MM.1S (cell line): ENCODE data around the gene MRM3.

Experiments used
- DNase-seq: peaks from one replicate; pipeline ENCODE4 v3.0.0-alpha.2; 2015
- H2AFZ ChIP-seq: fragments of 300-600 bp; sonication (generic); 2 replicates; pipeline ENCODE4 v1.6.0; 2016; ENCODE audit warnings: antibody characterized with exemption, low read length
- H3F3A ChIP-seq: fragments of 300-600 bp; sonication (generic); 2 replicates; pipeline ENCODE4 v1.6.1; 2016; ENCODE audit warnings: mild to moderate bottlenecking, antibody characterized with exemption, low read length, moderate library complexity, mixed read lengths; ENCODE audit not compliant: insufficient read depth
- H3K27ac ChIP-seq: fragments of 300-600 bp; sonication (generic); 2 replicates; pipeline ENCODE4 v1.5.1; 2016; ENCODE audit warnings: mild to moderate bottlenecking, low read length
- H3K27me3 ChIP-seq: fragments of 300-600 bp; sonication (generic); replicated peaks from 2 replicates; pipeline ENCODE4 v1.6.0; 2016; ENCODE audit warnings: low read length; ENCODE audit not compliant: insufficient read depth
- H3K36me3 ChIP-seq: fragments of 300-600 bp; sonication (generic); replicated peaks from 2 replicates; pipeline ENCODE4 v1.6.1; 2016; ENCODE audit warnings: mild to moderate bottlenecking, low read length, mixed read lengths; ENCODE audit not compliant: insufficient read depth
- H3K4me1 ChIP-seq: fragments of 300-600 bp; sonication (generic); 2 replicates; pipeline ENCODE4 v1.6.1; 2016; ENCODE audit warnings: low read length, mixed read lengths
- H3K4me2 ChIP-seq: fragments of 300-600 bp; sonication (generic); 2 replicates; pipeline ENCODE4 v1.6.0; 2016; ENCODE audit warnings: low read depth, low read length
- H3K4me3 ChIP-seq: fragments of 300-600 bp; sonication (generic); 2 replicates; pipeline ENCODE4 v1.5.1; 2016; ENCODE audit warnings: low read length, mixed read lengths
- H3K79me2 ChIP-seq: fragments of 300-600 bp; sonication (generic); 2 replicates; pipeline ENCODE4 v1.6.1; 2016; ENCODE audit warnings: mixed run types, low read length, mixed read lengths
- H3K9ac ChIP-seq: fragments of 300-600 bp; sonication (generic); 2 replicates; pipeline ENCODE4 v1.6.1; 2016; ENCODE audit warnings: low read length, mixed read lengths
- H3K9me2 ChIP-seq: fragments of 300-600 bp; sonication (generic); replicated peaks from 2 replicates; pipeline ENCODE4 v1.6.1; 2016; ENCODE audit warnings: mild to moderate bottlenecking, low read length, mixed read lengths; ENCODE audit not compliant: insufficient read depth
- H3K9me3 ChIP-seq: fragments of 300-600 bp; sonication (generic); replicated peaks from 2 replicates; pipeline ENCODE4 v1.6.1; 2016; ENCODE audit warnings: mild to moderate bottlenecking, low read length, mixed read lengths; ENCODE audit not compliant: insufficient read depth
- H4K20me1 ChIP-seq: fragments of 300-600 bp; sonication (generic); 2 replicates; pipeline ENCODE4 v1.6.1; 2016; ENCODE audit warnings: mild to moderate bottlenecking, low read length, moderate library complexity, mixed read lengths; ENCODE audit not compliant: insufficient read depth
- EZH2 ChIP-seq: fragments of 300-600 bp; sonication (generic); optimal IDR thresholded peaks from 2 replicates; pipeline ENCODE3; 2017; ENCODE audit warnings: low read depth, mild to moderate bottlenecking, antibody characterized with exemption, low read length, mixed read lengths
- EZH2phosphoT487 ChIP-seq: fragments of 300-600 bp; sonication (generic); IDR thresholded peaks from 2 replicates; pipeline ENCODE4 v1.6.1; 2018; ENCODE audit warnings: antibody characterized with exemption, low read length
- TF ChIP-seq, protein P1 (sequence below): fragments of 300-600 bp; sonication (generic); IDR thresholded peaks from 2 replicates; pipeline ENCODE4 v1.5.1; 2016; ENCODE audit warnings: antibody characterized with exemption, low read length, mixed read lengths

Gene MRM3, protein sequence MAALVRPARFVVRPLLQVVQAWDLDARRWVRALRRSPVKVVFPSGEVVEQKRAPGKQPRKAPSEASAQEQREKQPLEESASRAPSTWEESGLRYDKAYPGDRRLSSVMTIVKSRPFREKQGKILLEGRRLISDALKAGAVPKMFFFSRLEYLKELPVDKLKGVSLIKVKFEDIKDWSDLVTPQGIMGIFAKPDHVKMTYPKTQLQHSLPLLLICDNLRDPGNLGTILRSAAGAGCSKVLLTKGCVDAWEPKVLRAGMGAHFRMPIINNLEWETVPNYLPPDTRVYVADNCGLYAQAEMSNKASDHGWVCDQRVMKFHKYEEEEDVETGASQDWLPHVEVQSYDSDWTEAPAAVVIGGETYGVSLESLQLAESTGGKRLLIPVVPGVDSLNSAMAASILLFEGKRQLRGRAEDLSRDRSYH

DNA sequence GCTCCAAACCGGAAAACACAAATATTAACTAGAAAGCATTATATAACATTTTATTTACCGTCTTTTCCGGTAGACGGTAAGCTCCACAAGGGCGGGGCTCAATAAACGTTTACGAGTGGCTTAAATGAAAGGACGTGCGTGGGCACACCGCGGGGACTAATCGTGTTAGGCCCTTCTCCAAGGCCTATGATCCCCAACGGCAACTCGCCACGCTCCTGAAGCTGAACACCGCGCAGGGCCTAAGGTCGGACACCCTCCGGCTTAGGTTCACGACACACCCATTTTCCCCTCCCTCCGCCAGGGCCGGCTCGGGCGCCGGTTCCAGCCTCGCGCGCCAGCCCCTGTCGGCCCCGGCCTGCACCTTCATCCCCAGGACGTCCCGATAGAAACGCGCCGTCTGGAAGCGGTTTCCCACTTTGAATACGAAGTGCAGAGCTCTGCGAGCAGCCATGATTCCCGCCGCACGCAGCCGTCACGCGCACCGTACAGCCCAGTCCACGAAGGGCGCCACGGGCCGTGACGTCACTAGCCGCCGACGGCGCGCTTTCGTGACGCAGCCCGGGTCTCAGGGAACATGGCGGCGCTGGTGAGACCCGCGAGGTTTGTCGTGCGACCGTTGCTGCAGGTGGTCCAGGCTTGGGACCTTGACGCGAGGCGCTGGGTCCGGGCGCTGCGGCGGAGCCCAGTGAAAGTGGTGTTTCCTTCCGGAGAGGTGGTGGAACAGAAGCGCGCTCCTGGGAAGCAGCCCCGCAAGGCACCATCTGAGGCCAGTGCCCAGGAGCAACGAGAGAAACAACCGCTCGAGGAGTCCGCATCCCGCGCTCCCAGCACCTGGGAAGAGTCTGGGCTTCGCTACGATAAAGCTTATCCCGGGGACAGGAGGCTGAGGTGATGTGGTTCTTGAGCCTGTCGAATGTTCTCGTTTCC is at the start of gene MRM3, which contains the start of gene GLOD4:
Gene MRM3 (plus strand): TSS at position 549 of the 927 bp plus-strand sequence. CDS start 26 bp downstream, at position 575.
Gene GLOD4 (minus strand): TSS at position 476 of the 927 bp plus-strand sequence. CDS start 25 bp downstream, at position 451.
- Histone ChIP-seq H2AFZ (peak within 1 kb of the TSS; percentile 92), H3K9me2 (no peaks in the 10 kb centered on the region)

DNA sequence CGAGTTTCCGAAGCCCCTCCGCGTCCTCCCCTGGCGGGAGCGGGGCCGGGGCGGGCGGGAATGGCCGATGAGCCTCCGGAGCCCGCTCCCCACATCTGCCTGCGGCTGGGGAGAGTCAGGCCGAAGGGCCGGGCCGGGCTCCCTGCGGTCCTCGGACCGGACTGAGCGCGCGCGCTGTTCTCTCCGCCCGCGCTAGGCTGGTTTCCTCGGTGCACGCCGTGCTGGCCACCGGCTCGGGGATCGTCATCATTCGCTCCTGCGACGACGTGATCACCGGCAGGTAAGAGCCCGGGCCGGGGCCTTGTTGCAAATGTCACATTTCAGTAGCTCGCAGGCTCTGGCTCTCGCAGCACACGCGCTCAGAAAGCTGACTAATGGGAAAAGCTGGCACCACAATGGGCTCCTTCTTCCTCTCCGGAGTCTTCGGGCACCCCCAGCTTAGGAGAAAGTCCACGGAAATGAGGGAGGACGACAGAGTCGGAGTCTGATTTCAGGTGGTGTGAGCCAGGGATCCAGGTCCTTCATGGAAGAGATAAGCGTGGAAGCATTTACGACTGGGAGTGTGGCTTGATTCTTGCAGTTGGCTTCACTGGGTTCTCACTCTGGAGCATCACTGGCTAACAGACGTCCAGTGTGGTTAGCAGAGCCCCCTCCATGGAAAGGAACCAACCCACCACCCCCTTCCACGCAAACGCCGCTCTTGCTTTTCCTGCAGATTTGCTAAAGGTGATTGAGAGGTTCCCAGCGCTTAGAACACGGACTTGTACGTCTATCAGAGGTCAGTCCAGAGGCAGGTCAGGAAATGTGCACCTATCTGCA is 49.0 kb upstream of the MRM3 start:
- no peaks in the 10 kb centered on the region for H3K36me3 ChIP-seq
- H3K27ac ChIP-seq: no peak overlapping the region
- no peaks in the 10 kb centered on the region for H4K20me1 ChIP-seq
- no peaks in the 10 kb centered on the region for H3K79me2 ChIP-seq
- TF ChIP-seq EZH2 (no peak), EZH2phosphoT487 (no peak)
- TF ChIP-seq, protein P1, sequence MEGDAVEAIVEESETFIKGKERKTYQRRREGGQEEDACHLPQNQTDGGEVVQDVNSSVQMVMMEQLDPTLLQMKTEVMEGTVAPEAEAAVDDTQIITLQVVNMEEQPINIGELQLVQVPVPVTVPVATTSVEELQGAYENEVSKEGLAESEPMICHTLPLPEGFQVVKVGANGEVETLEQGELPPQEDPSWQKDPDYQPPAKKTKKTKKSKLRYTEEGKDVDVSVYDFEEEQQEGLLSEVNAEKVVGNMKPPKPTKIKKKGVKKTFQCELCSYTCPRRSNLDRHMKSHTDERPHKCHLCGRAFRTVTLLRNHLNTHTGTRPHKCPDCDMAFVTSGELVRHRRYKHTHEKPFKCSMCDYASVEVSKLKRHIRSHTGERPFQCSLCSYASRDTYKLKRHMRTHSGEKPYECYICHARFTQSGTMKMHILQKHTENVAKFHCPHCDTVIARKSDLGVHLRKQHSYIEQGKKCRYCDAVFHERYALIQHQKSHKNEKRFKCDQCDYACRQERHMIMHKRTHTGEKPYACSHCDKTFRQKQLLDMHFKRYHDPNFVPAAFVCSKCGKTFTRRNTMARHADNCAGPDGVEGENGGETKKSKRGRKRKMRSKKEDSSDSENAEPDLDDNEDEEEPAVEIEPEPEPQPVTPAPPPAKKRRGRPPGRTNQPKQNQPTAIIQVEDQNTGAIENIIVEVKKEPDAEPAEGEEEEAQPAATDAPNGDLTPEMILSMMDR: no peak
- no peaks in the 10 kb centered on the region for H3K9me3 ChIP-seq
- H3K4me2 ChIP-seq: peak overlapping the region; percentile 39
- H3K4me1 ChIP-seq: no peaks in the 10 kb centered on the region
- no peaks in the 10 kb centered on the region for H3F3A ChIP-seq
- no peak overlapping the region for H2AFZ ChIP-seq
- H3K9ac ChIP-seq: peak overlapping the region; percentile 25; the same call in 1 of the 2 replicates
- H3K9me2 ChIP-seq: no peaks in the 10 kb centered on the region
- H3K4me3 ChIP-seq: peak overlapping the region; percentile 50
- peaks cover 7% of the 10 kb centered on the region; the same call in 1 of the 2 replicates for H3K27me3 ChIP-seq
- DNase-seq: peak; percentile 16

More for the DNA sequence above, at the start of gene MRM3, which contains the start of gene GLOD4:
- Histone ChIP-seq H3K79me2 (peaks cover 45% of the 10 kb centered on the region), H3K4me2 (peak within 1 kb of the TSS; percentile 93), H3K4me1 (peaks cover 12% of the 10 kb centered on the region), H4K20me1 (no peaks in the 10 kb centered on the region), H3K27me3 (no peaks in the 10 kb centered on the region), H3K4me3 (peak within 1 kb of the TSS; percentile 98), H3K9me3 (no peaks in the 10 kb centered on the region), H3K36me3 (no peaks in the 10 kb centered on the region), H3K27ac (peak within 1 kb of the TSS; percentile 48; the same call in 1 of the 2 replicates), H3F3A (no peaks in the 10 kb centered on the region), H3K9ac (peak within 1 kb of the TSS; percentile 66)
- TF ChIP-seq, protein P1: 0 out of 2 replicates have a peak, but pooled peaks have one; percentile 9
- TF ChIP-seq EZH2phosphoT487: no peak
- DNase-seq: peak; percentile 88

DNA sequence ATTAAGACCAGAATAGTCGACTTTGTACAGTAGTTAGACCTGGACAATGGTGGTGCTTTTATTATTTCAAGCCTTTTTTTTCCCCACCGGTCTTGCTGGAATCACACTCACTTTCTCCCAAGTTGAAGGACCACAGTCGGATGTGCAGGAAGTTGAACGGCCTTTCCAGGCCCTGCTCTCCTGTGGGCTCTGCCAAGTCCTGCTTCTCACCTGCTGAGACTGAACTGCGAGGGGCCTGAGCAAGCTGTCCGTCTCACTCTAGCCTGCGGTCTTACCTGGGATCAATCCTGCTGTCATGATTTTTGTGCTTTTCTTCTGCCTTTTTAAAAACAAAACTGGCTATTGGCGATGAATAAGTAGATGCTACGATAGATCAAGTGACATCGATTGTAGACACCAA is 48.4 kb upstream of the MRM3 start:
- Histone ChIP-seq H3K27ac (no peak overlapping the region), H3F3A (no peaks in the 10 kb centered on the region), H3K9ac (no peak overlapping the region), H3K4me1 (no peaks in the 10 kb centered on the region), H3K36me3 (no peaks in the 10 kb centered on the region), H3K79me2 (no peaks in the 10 kb centered on the region), H3K9me3 (no peaks in the 10 kb centered on the region), H2AFZ (no peak overlapping the region), H3K4me2 (peak overlapping the region; percentile 39; the same call in 1 of the 2 replicates), H4K20me1 (no peaks in the 10 kb centered on the region), H3K4me3 (no peak overlapping the region), H3K27me3 (peaks cover 7% of the 10 kb centered on the region; the same call in 1 of the 2 replicates), H3K9me2 (no peaks in the 10 kb centered on the region)
- no peak for TF ChIP-seq EZH2phosphoT487
- TF ChIP-seq EZH2: no peak
- TF ChIP-seq, protein P1: no peak
- no peak for DNase-seq
